Ovary (tissue), 3 donors: ENCODE results near the gene PPL.

Experiments used
- EP300 ChIP-seq: sonication (generic); formaldehyde crosslinking; IDR thresholded peaks from one replicate; pipeline ENCODE4 v1.6.1; 2017; ENCODE audit warnings: antibody characterized with exemption
- POLR2A ChIP-seq: fragments of 450-650 bp; IDR thresholded peaks from one replicate; pipeline ENCODE4 v1.6.1; 2017; ENCODE audit warnings: antibody characterized with exemption, mild to moderate bottlenecking, moderate library complexity
- TF ChIP-seq, protein P1 (sequence below), 3 donors: fragments of 450-650 bp in 2 of 3; fragments of 200-600 bp in 1 of 3; IDR thresholded peaks; one replicate each; pipeline versions ENCODE4 v1.5.1 to v1.8.0; 2016 to 2022; ENCODE audit warnings: antibody characterized with exemption in 3 of 3, mild to moderate bottlenecking in 1 of 3
- donor health status: DM: no; HTN: no; CAD: no.

DNA sequence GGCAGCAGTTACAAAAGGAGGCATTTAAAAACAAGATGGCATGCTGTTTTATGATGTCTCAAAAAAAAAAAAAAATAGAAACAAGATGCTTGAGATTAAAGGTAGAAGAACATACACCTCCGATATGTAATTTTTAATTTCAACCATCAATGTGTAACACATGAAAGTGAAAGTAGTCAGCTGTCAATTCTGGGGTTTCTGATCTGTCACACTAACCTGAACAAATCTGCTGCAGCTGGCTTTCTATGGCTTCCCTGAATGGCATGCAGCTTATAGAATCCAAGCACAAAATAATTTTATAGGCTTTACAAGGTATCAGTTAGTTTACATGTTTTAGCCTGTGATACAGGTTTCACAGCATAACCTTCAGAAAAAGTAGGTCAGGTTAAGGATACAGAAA lies 103.4 kb downstream of the PPL start:
- no peak for TF ChIP-seq POLR2A
- no peak for TF ChIP-seq EP300
- TF ChIP-seq, protein P1, sequence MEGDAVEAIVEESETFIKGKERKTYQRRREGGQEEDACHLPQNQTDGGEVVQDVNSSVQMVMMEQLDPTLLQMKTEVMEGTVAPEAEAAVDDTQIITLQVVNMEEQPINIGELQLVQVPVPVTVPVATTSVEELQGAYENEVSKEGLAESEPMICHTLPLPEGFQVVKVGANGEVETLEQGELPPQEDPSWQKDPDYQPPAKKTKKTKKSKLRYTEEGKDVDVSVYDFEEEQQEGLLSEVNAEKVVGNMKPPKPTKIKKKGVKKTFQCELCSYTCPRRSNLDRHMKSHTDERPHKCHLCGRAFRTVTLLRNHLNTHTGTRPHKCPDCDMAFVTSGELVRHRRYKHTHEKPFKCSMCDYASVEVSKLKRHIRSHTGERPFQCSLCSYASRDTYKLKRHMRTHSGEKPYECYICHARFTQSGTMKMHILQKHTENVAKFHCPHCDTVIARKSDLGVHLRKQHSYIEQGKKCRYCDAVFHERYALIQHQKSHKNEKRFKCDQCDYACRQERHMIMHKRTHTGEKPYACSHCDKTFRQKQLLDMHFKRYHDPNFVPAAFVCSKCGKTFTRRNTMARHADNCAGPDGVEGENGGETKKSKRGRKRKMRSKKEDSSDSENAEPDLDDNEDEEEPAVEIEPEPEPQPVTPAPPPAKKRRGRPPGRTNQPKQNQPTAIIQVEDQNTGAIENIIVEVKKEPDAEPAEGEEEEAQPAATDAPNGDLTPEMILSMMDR (IDR thresholded peaks at IDR 0.05), result no peak
